Cardiac fibroblast (primary cell): ENCODE data around the gene EEF1AKMT3.
A peak's percentile ranks its signal among the peaks of the same experiment; 100 is the strongest.

Source experiments
- DNase-seq, 2 donors: peaks; one replicate each; pipeline versions ENCODE4 v3.0.0 to v3.0.0-alpha.2; 2010; ENCODE audit warnings: low read depth in 2 of 2
- H3K4me3 ChIP-seq, 2 donors: replicated peaks in 1 of 2; 1 replicate in 1 of 2; 2 replicates in 1 of 2; pipeline ENCODE4 v1.5.1; 2011; ENCODE audit warnings: low read depth in 2 of 2, low read length in 2 of 2, mild to moderate bottlenecking in 2 of 2, moderate library complexity in 1 of 2
- CTCF ChIP-seq: IDR thresholded peaks from one replicate; pipeline ENCODE4 v1.5.1; 2011; ENCODE audit warnings: low read depth, mild to moderate bottlenecking, low read length, inconsistent platforms

Gene EEF1AKMT3

GRCh38 chr12:57740656-57741412 is 31.6 kb upstream of the EEF1AKMT3 start:
- H3K4me3 ChIP-seq, result no peak overlapping the region
- DNase-seq, result no peak
- no peak for TF ChIP-seq CTCF

- DNase-seq, result no peak
- TF ChIP-seq CTCF, result no peak
- H3K4me3 ChIP-seq, result no peak overlapping the region
These were observed 31.0 kb upstream of the EEF1AKMT3 start for GRCh38 chr12:57741413-57741789.

DNA sequence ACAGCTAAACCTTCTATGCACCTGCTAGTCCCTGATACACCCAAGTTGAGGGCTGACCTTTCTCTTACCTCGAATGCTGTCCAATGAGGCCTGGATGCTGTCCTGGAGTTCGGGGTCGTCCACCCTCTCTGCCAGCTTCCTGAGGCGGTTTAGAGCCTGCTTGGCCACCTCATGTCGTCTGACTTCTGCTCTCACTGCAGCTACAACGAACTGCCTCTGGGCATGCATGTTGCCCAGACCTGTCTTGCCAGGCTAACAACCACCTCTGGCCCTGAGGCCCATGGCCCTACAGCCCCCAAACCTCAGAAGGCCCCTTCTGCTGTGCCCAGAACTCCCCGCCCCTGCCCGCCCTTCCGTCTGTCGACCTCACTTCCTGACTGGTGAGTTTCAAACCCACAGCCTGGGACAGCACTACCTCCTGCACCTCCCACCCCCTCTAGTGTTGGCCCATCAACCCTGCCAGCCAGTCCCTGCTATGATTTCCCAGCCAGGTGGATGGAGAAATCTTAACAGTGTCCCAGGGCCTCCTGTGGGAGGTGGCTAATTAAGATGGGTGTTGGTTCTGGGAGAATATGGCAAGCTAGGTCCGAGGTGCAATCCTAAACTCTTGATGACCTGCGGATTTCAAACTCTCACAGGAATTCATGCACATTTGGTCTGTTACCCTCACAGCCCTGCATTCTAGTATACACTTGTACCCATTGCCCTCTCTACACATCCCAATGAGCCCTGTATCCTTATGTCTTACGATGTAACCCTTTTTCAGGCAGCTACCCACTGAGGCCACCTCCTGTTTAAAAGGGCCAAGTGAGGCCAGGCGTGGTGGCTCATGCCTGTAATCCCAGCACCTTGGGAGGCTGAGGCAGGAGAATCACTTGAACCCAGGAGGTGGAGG is 30.3 kb upstream of the EEF1AKMT3 start:
- no peak overlapping the region for H3K4me3 ChIP-seq
- no peak for TF ChIP-seq CTCF
- no peak for DNase-seq

- no peak overlapping the region for H3K4me3 ChIP-seq
- no peak for TF ChIP-seq CTCF
These were observed 28.6 kb upstream of the EEF1AKMT3 start for GRCh38 chr12:57743769-57744168.

GRCh38 chr12:57744194-57744776 is 28.1 kb upstream of the EEF1AKMT3 start:
- DNase-seq, result peak; percentile 87 to 92
- no peak for TF ChIP-seq CTCF
- H3K4me3 ChIP-seq, result peak overlapping the region; percentile 85 to 96

More at GRCh38 chr12:57743769-57744168, 28.6 kb upstream of the EEF1AKMT3 start:
- no peak for DNase-seq

DNA sequence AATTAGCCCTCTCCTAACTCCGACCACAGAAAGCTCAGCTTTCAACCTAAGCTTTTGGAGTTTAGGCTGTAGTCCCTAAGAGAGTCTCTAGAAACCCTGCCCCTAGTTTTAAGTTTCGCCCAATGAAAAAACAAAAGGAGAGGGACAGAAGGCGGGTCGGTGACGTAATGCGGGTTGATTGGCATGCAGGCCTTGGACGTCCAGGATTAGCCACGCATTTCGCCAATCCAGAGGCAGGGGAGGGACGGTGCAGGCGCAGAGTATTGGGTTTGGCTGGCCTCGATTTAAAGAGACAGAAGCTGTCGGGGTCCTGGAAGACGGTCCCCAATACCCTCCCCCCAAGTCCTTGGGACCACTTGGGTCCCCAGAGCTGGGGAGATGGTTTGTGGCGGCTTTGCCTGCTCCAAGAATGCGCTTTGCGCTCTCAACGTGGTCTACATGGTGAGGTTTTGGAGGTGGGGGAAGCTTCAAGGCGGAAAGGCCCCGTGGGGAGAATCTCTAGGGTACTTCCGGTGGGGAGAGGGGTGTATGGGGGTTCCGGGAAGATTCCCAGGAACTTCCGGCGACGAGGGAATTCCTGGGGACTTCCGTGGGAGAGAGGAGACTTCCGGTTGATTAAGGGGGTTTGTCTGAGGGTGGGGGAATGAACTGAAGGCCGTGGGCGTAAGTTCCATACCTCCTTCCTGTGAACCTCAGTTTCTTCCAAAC is 27.5 kb upstream of the EEF1AKMT3 start, which contains the start of gene TSPAN31:
TSS of gene TSPAN31 (plus strand) at position 263 of the 708 bp plus-strand sequence. CDS start at position 379, 116 bp downstream.
- peak; percentile 99 for DNase-seq
- TF ChIP-seq CTCF, result no peak
- H3K4me3 ChIP-seq, result peak within 1 kb of the TSS; percentile 85 to 96
